Sigmoid colon (tissue), 7 donors: ENCODE results near the gene COL23A1. TPM values are rescaled to one million over a fixed set of nuclear protein-coding genes. Genes with fewer than 3 reads are reported as not detected.
A peak's percentile ranks its signal among the peaks of the same experiment; 100 is the strongest.

Source experiments
- DNase-seq: peaks from one replicate; pipeline ENCODE4 v3.0.0-alpha.2; 2019
- H3K27ac ChIP-seq, 4 donors: fragments of 200-600 bp; sonication (generic); one replicate each; pipeline ENCODE4 v1.5.1; 2016 to 2019; ENCODE audit warnings: mild to moderate bottlenecking in 1 of 4
- H3K27me3 ChIP-seq, 3 donors: fragments of 200-600 bp; sonication (generic); one replicate each; pipeline ENCODE4 v1.5.1; 2019; ENCODE audit warnings: mild to moderate bottlenecking in 1 of 3
- H3K36me3 ChIP-seq, 4 donors: fragments of 200-600 bp; sonication (generic); one replicate each; pipeline ENCODE4 v1.5.1; 2016 to 2019
- H3K4me1 ChIP-seq, 4 donors: fragments of 200-600 bp; sonication (generic); one replicate each; pipeline ENCODE4 v1.5.1; 2017 to 2019
- H3K4me3 ChIP-seq, 4 donors: fragments of 200-600 bp; sonication (generic); one replicate each; pipeline ENCODE4 v1.5.1; 2017 to 2019; ENCODE audit warnings: mild to moderate bottlenecking in 2 of 4, moderate library complexity in 1 of 4
- H3K9me3 ChIP-seq, 4 donors: fragments of 200-600 bp in 3 of 4; sonication (generic) in 3 of 4; one replicate each; pipeline versions ENCODE4 v1.5.1 to v1.6.1; 2013 to 2019
- CTCF ChIP-seq, 4 experiments: fragments of 450-650 bp in 3 of 4; fragments of 200-600 bp in 1 of 4; IDR thresholded peaks; one replicate each; pipeline ENCODE4 v1.5.1; 2016 to 2019; ENCODE audit warnings: antibody characterized with exemption in 4 of 4, mild to moderate bottlenecking in 3 of 4, moderate library complexity in 2 of 4
- EP300 ChIP-seq, 4 donors: sonication (generic); formaldehyde crosslinking; IDR thresholded peaks; one replicate each; pipeline ENCODE4 v1.6.1; 2017; ENCODE audit warnings: antibody characterized with exemption in 4 of 4
- POLR2A ChIP-seq, 2 donors: fragments of 450-650 bp; IDR thresholded peaks; one replicate each; pipeline ENCODE4 v1.6.1; 2016; ENCODE audit warnings: antibody characterized with exemption in 2 of 2, mild to moderate bottlenecking in 2 of 2, moderate library complexity in 2 of 2
- POLR2AphosphoS5 ChIP-seq, 4 donors: sonication (generic); formaldehyde crosslinking; IDR thresholded peaks; one replicate each; pipeline ENCODE4 v1.6.1; 2017; ENCODE audit warnings: antibody characterized with exemption in 4 of 4
- WGBS, 2 donors: extraction: QIAGEN DNeasy Blood & Tissue Kit; methylation state at CpG; one replicate each; pipeline ENCODE4 v1.1.7; 2013; 5-methylcytosine and 5-hydroxymethylcytosine counted together
- intact Hi-C: fragments of 100-400 bp; cut with DNase I; formaldehyde crosslinking; loops from one replicate; pipeline ENCODE4 v1.15.1; 2023
- polyA plus RNA-seq, 3 donors: library from polyadenylated mRNA; stranded (reverse); fragments of 200-250 nt; gene quantifications; one replicate each; pipeline ENCODE4 v1.2.3, GENCODE V29; 2013
- total RNA-seq, 4 donors: library from RNA; depleted of rRNA; stranded (reverse); fragments of >200 nt; gene quantifications; one replicate each; pipeline ENCODE4 v1.1.0, GENCODE V29; 2016
- donor health status: healthy with polysubstance abuse.
- donor health status: Bipolar disorder and iron deficiency.
- donor health status: healthy.

COL23A1 gene
- total and polyA plus RNA-seq, 7 donors: 0.28 to 1.2 (median 0.57) TPM; not detected in 1

GRCh38 chr5:178203670-178204181 lies 386.5 kb downstream of the COL23A1 start:
- WGBS, 2 donors: 14 to 25% methylated on average over 30 of the region's 30 CpGs
- Histone ChIP-seq H3K36me3 (peaks cover 4 to 26% (median 19%) of the 10 kb centered on the region in 4 donors), H3K4me3 (peak overlapping the region; percentile 71 to 99 (median 86)), H3K27ac (peak overlapping the region; percentile 93 to 97 (median 96)), H3K27me3 (no peaks in the 10 kb centered on the region), H3K4me1 (peaks cover 0 to 28% (median 22%) of the 10 kb centered on the region in 4 donors), H3K9me3 (no peaks in the 10 kb centered on the region)
- intact Hi-C loops: loop anchor here (2.0 to 10.0 kb wide), 2 partner anchors 29 to 1351 kb away; partner anchors contain the start of genes PHYKPL and RUFY1
- no peak for DNase-seq
- TF ChIP-seq POLR2AphosphoS5 (IDR thresholded peaks at IDR 0.05): no peak
- TF ChIP-seq EP300 (IDR thresholded peaks at IDR 0.05): no peak
- no peak for TF ChIP-seq POLR2A (IDR thresholded peaks at IDR 0.05)
- TF ChIP-seq CTCF (IDR thresholded peaks at IDR 0.05): no peak

- H3K27me3 ChIP-seq: no peaks in the 10 kb centered on the region
- no peak overlapping the region for H3K4me3 ChIP-seq
- intact Hi-C loops: loop anchor here (10.0 kb wide), 1 partner anchor 1352 kb away; the partner anchor contains the start of gene RUFY1
- no peaks in the 10 kb centered on the region for H3K9me3 ChIP-seq
- H3K36me3 ChIP-seq: peaks cover 0 to 14% (median 8%) of the 10 kb centered on the region in 4 donors
- peaks cover 0 to 27% (median 22%) of the 10 kb centered on the region in 4 donors for H3K4me1 ChIP-seq
- WGBS, 2 donors: 96 to 98% methylated on average over 10 of the region's 10 CpGs
- DNase-seq: peak; percentile 59
- TF ChIP-seq EP300 (IDR thresholded peaks at IDR 0.05): no peak
- no peak for TF ChIP-seq POLR2AphosphoS5 (IDR thresholded peaks at IDR 0.05)
- no peak for TF ChIP-seq POLR2A (IDR thresholded peaks at IDR 0.05)
- no peak for TF ChIP-seq CTCF (IDR thresholded peaks at IDR 0.05)
- no peak overlapping the region for H3K27ac ChIP-seq
These were observed 387.7 kb downstream of the COL23A1 start for GRCh38 chr5:178202541-178202940.

- Histone ChIP-seq H3K4me3 (no peak overlapping the region), H3K27ac (no peak overlapping the region), H3K27me3 (no peaks in the 10 kb centered on the region), H3K9me3 (no peaks in the 10 kb centered on the region), H3K4me1 (peaks cover 0 to 21% (median 17%) of the 10 kb centered on the region in 4 donors), H3K36me3 (peaks cover 0 to 8% (median 4%) of the 10 kb centered on the region in 4 donors)
- intact Hi-C loops: loop anchor here (10.0 kb wide), 1 partner anchor 1353 kb away; the partner anchor contains the start of gene RUFY1
- DNase-seq: peak; percentile 50
- WGBS, 2 donors: 38 to 41% methylated on average over 2 of the region's 2 CpGs
- no peak for TF ChIP-seq EP300 (IDR thresholded peaks at IDR 0.05)
- TF ChIP-seq CTCF (IDR thresholded peaks at IDR 0.05): no peak
- TF ChIP-seq POLR2A (IDR thresholded peaks at IDR 0.05): no peak
- TF ChIP-seq POLR2AphosphoS5 (IDR thresholded peaks at IDR 0.05): no peak
These were observed 388.3 kb downstream of the COL23A1 start for GRCh38 chr5:178201927-178202235.

- Histone ChIP-seq H3K27ac (no peak overlapping the region), H3K4me1 (peaks cover 0 to 16% (median 12%) of the 10 kb centered on the region in 4 donors), H3K36me3 (peaks cover 0 to 3% (median 1%) of the 10 kb centered on the region in 4 donors), H3K27me3 (no peaks in the 10 kb centered on the region), H3K9me3 (no peaks in the 10 kb centered on the region), H3K4me3 (no peak overlapping the region)
- intact Hi-C loops: loop anchor here (10.0 kb wide), 1 partner anchor 1353 kb away; the partner anchor contains the start of gene RUFY1
- TF ChIP-seq CTCF (IDR thresholded peaks at IDR 0.05): no peak
- WGBS, 2 donors: 77 to 88% methylated on average over 14 of the region's 14 CpGs
- DNase-seq: peak; percentile 30
These were observed 388.8 kb downstream of the COL23A1 start for GRCh38 chr5:178201221-178201926.
